ENCODE data around the gene PPIL1.

DNA sequence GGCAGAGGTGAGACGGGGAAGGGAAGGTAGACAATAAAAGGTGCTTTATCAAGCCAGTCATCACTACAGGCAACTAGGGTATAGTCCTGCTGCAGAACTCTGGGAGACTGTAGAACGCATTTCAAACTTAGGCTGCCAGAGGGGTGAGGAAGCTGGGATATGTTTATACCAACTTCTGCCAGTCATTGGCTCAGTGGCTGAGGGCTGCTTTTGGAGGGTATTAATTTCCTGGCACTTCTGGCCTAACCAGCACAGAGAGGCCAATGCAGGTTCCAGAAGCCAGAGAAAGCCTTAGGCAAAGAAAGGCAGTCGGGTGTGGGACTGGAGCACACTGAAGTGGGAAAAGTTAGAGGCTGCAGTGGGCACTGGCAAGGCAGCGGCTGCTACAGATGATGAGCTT lies 31.4 kb downstream of the PPIL1 start:
- TF ChIP-seq, protein P1, sequence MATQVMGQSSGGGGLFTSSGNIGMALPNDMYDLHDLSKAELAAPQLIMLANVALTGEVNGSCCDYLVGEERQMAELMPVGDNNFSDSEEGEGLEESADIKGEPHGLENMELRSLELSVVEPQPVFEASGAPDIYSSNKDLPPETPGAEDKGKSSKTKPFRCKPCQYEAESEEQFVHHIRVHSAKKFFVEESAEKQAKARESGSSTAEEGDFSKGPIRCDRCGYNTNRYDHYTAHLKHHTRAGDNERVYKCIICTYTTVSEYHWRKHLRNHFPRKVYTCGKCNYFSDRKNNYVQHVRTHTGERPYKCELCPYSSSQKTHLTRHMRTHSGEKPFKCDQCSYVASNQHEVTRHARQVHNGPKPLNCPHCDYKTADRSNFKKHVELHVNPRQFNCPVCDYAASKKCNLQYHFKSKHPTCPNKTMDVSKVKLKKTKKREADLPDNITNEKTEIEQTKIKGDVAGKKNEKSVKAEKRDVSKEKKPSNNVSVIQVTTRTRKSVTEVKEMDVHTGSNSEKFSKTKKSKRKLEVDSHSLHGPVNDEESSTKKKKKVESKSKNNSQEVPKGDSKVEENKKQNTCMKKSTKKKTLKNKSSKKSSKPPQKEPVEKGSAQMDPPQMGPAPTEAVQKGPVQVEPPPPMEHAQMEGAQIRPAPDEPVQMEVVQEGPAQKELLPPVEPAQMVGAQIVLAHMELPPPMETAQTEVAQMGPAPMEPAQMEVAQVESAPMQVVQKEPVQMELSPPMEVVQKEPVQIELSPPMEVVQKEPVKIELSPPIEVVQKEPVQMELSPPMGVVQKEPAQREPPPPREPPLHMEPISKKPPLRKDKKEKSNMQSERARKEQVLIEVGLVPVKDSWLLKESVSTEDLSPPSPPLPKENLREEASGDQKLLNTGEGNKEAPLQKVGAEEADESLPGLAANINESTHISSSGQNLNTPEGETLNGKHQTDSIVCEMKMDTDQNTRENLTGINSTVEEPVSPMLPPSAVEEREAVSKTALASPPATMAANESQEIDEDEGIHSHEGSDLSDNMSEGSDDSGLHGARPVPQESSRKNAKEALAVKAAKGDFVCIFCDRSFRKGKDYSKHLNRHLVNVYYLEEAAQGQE (IDR thresholded peaks at IDR 0.05; ENCODE audit: borderline replicate concordance in 1 of 2, low read depth in 1 of 2, low read length in 2 of 2), result no peak
- TF ChIP-seq CBFB (CRISPR knock-in tag; IDR thresholded peaks at IDR 0.05), result no peak
- no peak for TF ChIP-seq RNF2 (conservative IDR thresholded peaks at IDR 0.05; ENCODE audit: low read depth)
- TF ChIP-seq SNAI1 (CRISPR knock-in tag; IDR thresholded peaks at IDR 0.05; ENCODE audit: borderline replicate concordance), result no peak
- no peak for TF ChIP-seq TCF7L2 (IDR thresholded peaks at IDR 0.05; ENCODE audit: low read depth, low read length)
- TF ChIP-seq ATF1 (CRISPR knock-in tag; IDR thresholded peaks at IDR 0.05), result no peak
- no peak for TF ChIP-seq THAP9 (CRISPR knock-in tag; IDR thresholded peaks at IDR 0.05; ENCODE audit: borderline replicate concordance)
- TF ChIP-seq FOXK1 (CRISPR knock-in tag; IDR thresholded peaks at IDR 0.05; ENCODE audit: borderline replicate concordance, low read depth), result no peak
- no peak for TF ChIP-seq EP300 (IDR thresholded peaks at IDR 0.05; ENCODE audit: low read depth in 2 of 2, low read length in 2 of 2)
- no peak for TF ChIP-seq EP300 (CRISPR knock-in tag; IDR thresholded peaks at IDR 0.05; ENCODE audit: borderline replicate concordance)
- no peak for TF ChIP-seq ZNF747 (CRISPR knock-in tag; IDR thresholded peaks at IDR 0.05; ENCODE audit: borderline replicate concordance)
- no peak for TF ChIP-seq ZNF281 (CRISPR knock-in tag; IDR thresholded peaks at IDR 0.05; ENCODE audit: borderline replicate concordance)

Data from HepG2 (cell line).